ENCODE results near the gene SPEF2.
A peak's percentile ranks its signal among the peaks of the same experiment; 100 is the strongest.

Gene SPEF2

GRCh38 chr5:35608881-35609779, 8.5 kb upstream of the SPEF2 start:
- no peak overlapping the region for H3K4me3 ChIP-seq (replicated peaks; ENCODE audit: low read depth, low read length)
- no peak for DNase-seq (ENCODE audit: low read depth)
- TF ChIP-seq CTCF (IDR thresholded peaks at IDR 0.05; ENCODE audit: low read length, missing control alignments) = no peak

- peak overlapping the region; percentile 82 for H3K4me3 ChIP-seq (replicated peaks; ENCODE audit: low read depth, low read length)
- TF ChIP-seq CTCF (IDR thresholded peaks at IDR 0.05; ENCODE audit: low read length, missing control alignments) = no peak
- no peak for DNase-seq (ENCODE audit: low read depth)
Measured at GRCh38 chr5:35617060-35617434, 616 bp upstream of the SPEF2 start.

- no peak for DNase-seq (ENCODE audit: low read depth)
- peak overlapping the region; percentile 82 for H3K4me3 ChIP-seq (replicated peaks; ENCODE audit: low read depth, low read length)
- TF ChIP-seq CTCF (IDR thresholded peaks at IDR 0.05; ENCODE audit: low read length, missing control alignments) = no peak
Measured at GRCh38 chr5:35618304-35618636, 607 bp downstream of the SPEF2 start.

GRCh38 chr5:35618781-35619180, 1.1 kb downstream of the SPEF2 start:
- TF ChIP-seq CTCF (IDR thresholded peaks at IDR 0.05; ENCODE audit: low read length, missing control alignments) = no peak
- H3K4me3 ChIP-seq (replicated peaks; ENCODE audit: low read depth, low read length) = no peak overlapping the region
- DNase-seq (ENCODE audit: low read depth) = no peak

- no peak for DNase-seq (ENCODE audit: low read depth)
- no peak for TF ChIP-seq CTCF (IDR thresholded peaks at IDR 0.05; ENCODE audit: low read length, missing control alignments)
Measured at GRCh38 chr5:35622974-35623373, 5.3 kb downstream of the SPEF2 start.

GRCh38 chr5:35623991-35624390, 6.3 kb downstream of the SPEF2 start:
- no peak for TF ChIP-seq CTCF (IDR thresholded peaks at IDR 0.05; ENCODE audit: low read length, missing control alignments)
- no peak for DNase-seq (ENCODE audit: low read depth)

More at GRCh38 chr5:35622974-35623373, 5.3 kb downstream of the SPEF2 start:
- no peak overlapping the region for H3K4me3 ChIP-seq (replicated peaks; ENCODE audit: low read depth, low read length)

GRCh38 chr5:35626108-35626507, 8.4 kb downstream of the SPEF2 start:
- DNase-seq (ENCODE audit: low read depth) = no peak

More at GRCh38 chr5:35623991-35624390, 6.3 kb downstream of the SPEF2 start:
- no peak overlapping the region for H3K4me3 ChIP-seq (replicated peaks; ENCODE audit: low read depth, low read length)

More at GRCh38 chr5:35626108-35626507, 8.4 kb downstream of the SPEF2 start:
- H3K4me3 ChIP-seq (replicated peaks; ENCODE audit: low read depth, low read length) = no peak overlapping the region
- TF ChIP-seq CTCF (IDR thresholded peaks at IDR 0.05; ENCODE audit: low read length, missing control alignments) = no peak
